ENCODE results near the gene GPR18.

GPR18 gene

DNA sequence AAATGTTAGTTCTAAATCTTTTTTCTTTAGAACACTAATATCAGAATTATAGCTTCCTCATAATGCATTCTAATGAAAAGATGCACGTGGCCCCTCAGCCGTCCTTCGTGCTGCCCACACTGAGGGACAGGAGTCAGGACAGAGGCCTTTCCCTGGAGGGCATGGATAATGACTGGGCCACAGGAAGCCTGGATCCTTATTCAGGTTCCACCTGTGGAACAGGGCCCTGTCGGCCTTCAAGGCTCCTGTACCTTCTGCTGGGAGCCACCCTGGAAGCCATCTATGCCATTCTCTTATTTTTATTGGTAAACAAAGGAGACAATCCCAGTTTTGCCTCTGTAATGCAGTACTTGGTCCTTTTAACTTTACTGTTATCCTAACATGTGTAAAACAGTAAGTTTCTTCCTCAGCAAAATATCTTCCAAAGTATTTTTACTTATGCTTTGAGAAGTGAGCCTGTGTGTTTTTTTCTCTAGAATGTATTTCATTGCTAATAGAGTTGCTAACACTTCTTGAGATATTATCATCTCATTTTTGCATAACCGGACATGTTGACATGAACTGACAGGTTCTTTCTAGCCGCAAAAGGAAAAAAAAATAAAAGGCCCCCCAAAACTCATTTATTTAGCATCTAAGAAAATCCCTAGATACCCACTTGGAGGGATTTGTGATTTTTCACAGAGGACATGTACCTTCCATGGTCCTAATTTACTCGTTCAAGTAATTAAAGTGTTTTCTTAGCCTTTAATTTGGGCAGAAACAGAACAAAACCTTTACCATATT lies 43.1 kb upstream of the GPR18 start:
- Histone ChIP-seq H3K4me3 (ENCODE audit: insufficient read depth, low read length, poor library complexity, severe bottlenecking) (no peak overlapping the region), H3K27me3 (ENCODE audit: low read length) (no peaks in the 10 kb centered on the region)

DNA sequence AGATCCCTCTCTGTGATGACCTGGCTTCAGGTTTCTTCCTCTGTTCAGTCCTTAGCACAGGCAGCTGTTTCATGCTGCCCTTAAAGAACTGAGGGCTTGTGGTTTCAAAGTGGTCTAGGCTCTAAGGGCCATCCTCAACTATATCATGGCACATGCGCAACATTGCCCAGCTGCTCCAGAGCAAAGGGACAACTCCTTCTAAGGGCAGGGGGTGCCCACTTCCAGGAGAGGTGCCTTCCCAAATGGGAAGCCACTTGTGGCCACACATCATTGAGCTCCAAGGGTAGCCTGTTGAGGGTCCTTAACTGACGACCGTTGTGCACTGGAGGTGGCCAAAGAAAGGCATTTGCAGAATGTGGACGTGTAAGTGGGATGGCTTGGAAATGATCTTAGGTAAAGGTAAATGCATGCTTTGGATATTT lies 41.8 kb upstream of the GPR18 start:
- Histone ChIP-seq H3F3A (ENCODE audit: insufficient read depth) (no peaks in the 10 kb centered on the region), H3K79me2 (ENCODE audit: insufficient read depth, low read length) (no peaks in the 10 kb centered on the region), H3K9ac (ENCODE audit: low read length) (no peak overlapping the region), H3K9me2 (replicated peaks; ENCODE audit: insufficient read depth, low read length) (no peaks in the 10 kb centered on the region), H3K36me3 (ENCODE audit: low read length) (no peaks in the 10 kb centered on the region), H3K27me3 (ENCODE audit: low read length) (no peaks in the 10 kb centered on the region), H4K20me1 (ENCODE audit: low read depth, low read length) (peaks cover 4% of the 10 kb centered on the region), H3K4me2 (ENCODE audit: low read depth, low read length, poor library complexity, severe bottlenecking) (no peak overlapping the region), H2AFZ (ENCODE audit: low read depth, low read length, severe bottlenecking) (no peak overlapping the region), H3K4me3 (ENCODE audit: insufficient read depth, low read length, poor library complexity, severe bottlenecking) (no peak overlapping the region), H3K27ac (ENCODE audit: low read depth, low read length) (no peak overlapping the region), H3K9me3 (ENCODE audit: insufficient read depth, low read length) (no peaks in the 10 kb centered on the region)
- TF ChIP-seq, protein P1, sequence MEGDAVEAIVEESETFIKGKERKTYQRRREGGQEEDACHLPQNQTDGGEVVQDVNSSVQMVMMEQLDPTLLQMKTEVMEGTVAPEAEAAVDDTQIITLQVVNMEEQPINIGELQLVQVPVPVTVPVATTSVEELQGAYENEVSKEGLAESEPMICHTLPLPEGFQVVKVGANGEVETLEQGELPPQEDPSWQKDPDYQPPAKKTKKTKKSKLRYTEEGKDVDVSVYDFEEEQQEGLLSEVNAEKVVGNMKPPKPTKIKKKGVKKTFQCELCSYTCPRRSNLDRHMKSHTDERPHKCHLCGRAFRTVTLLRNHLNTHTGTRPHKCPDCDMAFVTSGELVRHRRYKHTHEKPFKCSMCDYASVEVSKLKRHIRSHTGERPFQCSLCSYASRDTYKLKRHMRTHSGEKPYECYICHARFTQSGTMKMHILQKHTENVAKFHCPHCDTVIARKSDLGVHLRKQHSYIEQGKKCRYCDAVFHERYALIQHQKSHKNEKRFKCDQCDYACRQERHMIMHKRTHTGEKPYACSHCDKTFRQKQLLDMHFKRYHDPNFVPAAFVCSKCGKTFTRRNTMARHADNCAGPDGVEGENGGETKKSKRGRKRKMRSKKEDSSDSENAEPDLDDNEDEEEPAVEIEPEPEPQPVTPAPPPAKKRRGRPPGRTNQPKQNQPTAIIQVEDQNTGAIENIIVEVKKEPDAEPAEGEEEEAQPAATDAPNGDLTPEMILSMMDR (IDR thresholded peaks at IDR 0.05; ENCODE audit: insufficient read depth, low read length, poor library complexity, severe bottlenecking): no peak
- TF ChIP-seq EZH2phosphoT487 (conservative IDR thresholded peaks at IDR 0.05; ENCODE audit: low read length): no peak

More for the DNA sequence above, 43.1 kb upstream of the GPR18 start:
- no peaks in the 10 kb centered on the region for H3K79me2 ChIP-seq (ENCODE audit: insufficient read depth, low read length)
- no peaks in the 10 kb centered on the region for H3K9me2 ChIP-seq (replicated peaks; ENCODE audit: insufficient read depth, low read length)
- H3K4me2 ChIP-seq (ENCODE audit: low read depth, low read length, poor library complexity, severe bottlenecking): no peak overlapping the region
- TF ChIP-seq EZH2phosphoT487 (conservative IDR thresholded peaks at IDR 0.05; ENCODE audit: low read length): no peak
- TF ChIP-seq, protein P1 (IDR thresholded peaks at IDR 0.05; ENCODE audit: insufficient read depth, low read length, poor library complexity, severe bottlenecking): no peak
- no peaks in the 10 kb centered on the region for H3K36me3 ChIP-seq (ENCODE audit: low read length)
- no peak overlapping the region for H3K27ac ChIP-seq (ENCODE audit: low read depth, low read length)
- peaks cover 4% of the 10 kb centered on the region; the same call in 1 of the 2 replicates for H4K20me1 ChIP-seq (ENCODE audit: low read depth, low read length)
- no peaks in the 10 kb centered on the region for H3F3A ChIP-seq (ENCODE audit: insufficient read depth)
- no peak overlapping the region for H2AFZ ChIP-seq (ENCODE audit: low read depth, low read length, severe bottlenecking)
- no peaks in the 10 kb centered on the region for H3K9me3 ChIP-seq (ENCODE audit: insufficient read depth, low read length)
- H3K9ac ChIP-seq (ENCODE audit: low read length): no peak overlapping the region

DNA sequence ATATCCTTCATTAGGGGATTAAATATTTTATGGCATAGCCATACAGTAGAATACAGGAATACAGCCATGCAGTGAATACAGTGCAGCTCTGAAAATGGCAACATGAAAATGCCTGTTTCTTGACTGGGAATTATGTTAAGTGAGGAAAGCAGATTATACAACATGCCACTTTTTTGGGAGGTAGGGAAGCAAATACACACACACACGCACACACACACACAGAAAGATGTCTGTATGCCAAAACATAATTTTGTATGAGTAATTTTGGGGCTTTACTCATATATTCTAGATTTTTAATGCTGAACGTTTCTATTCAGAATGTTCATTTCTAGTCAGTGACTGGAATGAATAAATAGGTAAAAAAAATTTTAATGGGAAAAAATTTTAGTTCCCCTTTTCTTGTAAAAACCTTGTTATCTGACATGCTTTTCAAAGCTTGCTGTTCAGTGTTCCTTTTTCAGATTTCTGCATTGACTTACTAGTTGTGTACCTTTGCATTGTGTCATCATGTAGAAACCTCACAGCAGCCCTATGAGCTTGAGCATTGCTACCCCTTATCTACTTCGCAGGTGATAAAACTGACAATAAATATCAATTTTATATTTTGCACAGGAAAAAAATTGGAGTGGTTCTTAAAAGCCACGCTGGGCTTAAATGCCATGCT lies 41.2 kb upstream of the GPR18 start:
- H3K27me3 ChIP-seq (ENCODE audit: low read length): no peaks in the 10 kb centered on the region
- H3F3A ChIP-seq (ENCODE audit: insufficient read depth): no peaks in the 10 kb centered on the region
- H3K27ac ChIP-seq (ENCODE audit: low read depth, low read length): no peak overlapping the region
- H3K9me2 ChIP-seq (replicated peaks; ENCODE audit: insufficient read depth, low read length): no peaks in the 10 kb centered on the region
- no peaks in the 10 kb centered on the region for H3K36me3 ChIP-seq (ENCODE audit: low read length)
- no peaks in the 10 kb centered on the region for H3K9me3 ChIP-seq (ENCODE audit: insufficient read depth, low read length)
- H3K4me2 ChIP-seq (ENCODE audit: low read depth, low read length, poor library complexity, severe bottlenecking): no peak overlapping the region
- no peak overlapping the region for H3K4me3 ChIP-seq (ENCODE audit: insufficient read depth, low read length, poor library complexity, severe bottlenecking)
- no peak overlapping the region for H3K9ac ChIP-seq (ENCODE audit: low read length)
- H3K79me2 ChIP-seq (ENCODE audit: insufficient read depth, low read length): no peaks in the 10 kb centered on the region
- no peak overlapping the region for H2AFZ ChIP-seq (ENCODE audit: low read depth, low read length, severe bottlenecking)
- TF ChIP-seq, protein P1 (IDR thresholded peaks at IDR 0.05; ENCODE audit: insufficient read depth, low read length, poor library complexity, severe bottlenecking): no peak
- no peak for TF ChIP-seq EZH2phosphoT487 (conservative IDR thresholded peaks at IDR 0.05; ENCODE audit: low read length)
- peaks cover 4% of the 10 kb centered on the region for H4K20me1 ChIP-seq (ENCODE audit: low read depth, low read length)
